ENCODE results near the gene TMEM273. TPM values are rescaled to one million over a fixed set of nuclear protein-coding genes. Genes with fewer than 3 reads are reported as not detected.
A peak's percentile ranks its signal among the peaks of the same experiment; 100 is the strongest.

Gene TMEM273
- total RNA-seq: not detected in 2 replicates

GRCh38 chr10:49187950-49188761 lies at the start of gene TMEM273:
TMEM273 (minus strand) TSS chr10:49188391; CDS start chr10:49188336, 55 bp downstream.
- DNase-seq (ENCODE audit: low read depth): peak; percentile 70
- no peak for TF ChIP-seq CTCF (conservative IDR thresholded peaks at IDR 0.05; ENCODE audit: low read depth, low read length)

GRCh38 chr10:49237985-49238384 lies 49.8 kb upstream of the TMEM273 start:
- H3K4me3 ChIP-seq (ENCODE audit: low read depth, low read length): no peak overlapping the region
- DNase-seq (ENCODE audit: low read depth): no peak
- no peak for TF ChIP-seq CTCF (conservative IDR thresholded peaks at IDR 0.05; ENCODE audit: low read depth, low read length)

More at GRCh38 chr10:49187950-49188761, at the start of gene TMEM273:
- H3K4me3 ChIP-seq (ENCODE audit: low read depth, low read length): no peak within 1 kb of the TSS

- no peak for TF ChIP-seq CTCF (conservative IDR thresholded peaks at IDR 0.05; ENCODE audit: low read depth, low read length)
- no peak for DNase-seq (ENCODE audit: low read depth)
- no peak overlapping the region for H3K4me3 ChIP-seq (ENCODE audit: low read depth, low read length)
Observed at GRCh38 chr10:49235392-49235791, 47.2 kb upstream of the TMEM273 start.

- no peak for TF ChIP-seq CTCF (conservative IDR thresholded peaks at IDR 0.05; ENCODE audit: low read depth, low read length)
- no peak overlapping the region for H3K4me3 ChIP-seq (ENCODE audit: low read depth, low read length)
- DNase-seq (ENCODE audit: low read depth): no peak
Observed at GRCh38 chr10:49231086-49231820, 43.1 kb upstream of the TMEM273 start.

GRCh38 chr10:49230004-49230403 lies 41.8 kb upstream of the TMEM273 start:
- no peak for TF ChIP-seq CTCF (conservative IDR thresholded peaks at IDR 0.05; ENCODE audit: low read depth, low read length)
- DNase-seq (ENCODE audit: low read depth): no peak
- H3K4me3 ChIP-seq (ENCODE audit: low read depth, low read length): no peak overlapping the region

- no peak for TF ChIP-seq CTCF (conservative IDR thresholded peaks at IDR 0.05; ENCODE audit: low read depth, low read length)
- H3K4me3 ChIP-seq (ENCODE audit: low read depth, low read length): no peak overlapping the region
- no peak for DNase-seq (ENCODE audit: low read depth)
Observed at GRCh38 chr10:49228677-49229076, 40.5 kb upstream of the TMEM273 start.
